ENCODE results near the gene CHRNB1.

CHRNB1 gene

DNA sequence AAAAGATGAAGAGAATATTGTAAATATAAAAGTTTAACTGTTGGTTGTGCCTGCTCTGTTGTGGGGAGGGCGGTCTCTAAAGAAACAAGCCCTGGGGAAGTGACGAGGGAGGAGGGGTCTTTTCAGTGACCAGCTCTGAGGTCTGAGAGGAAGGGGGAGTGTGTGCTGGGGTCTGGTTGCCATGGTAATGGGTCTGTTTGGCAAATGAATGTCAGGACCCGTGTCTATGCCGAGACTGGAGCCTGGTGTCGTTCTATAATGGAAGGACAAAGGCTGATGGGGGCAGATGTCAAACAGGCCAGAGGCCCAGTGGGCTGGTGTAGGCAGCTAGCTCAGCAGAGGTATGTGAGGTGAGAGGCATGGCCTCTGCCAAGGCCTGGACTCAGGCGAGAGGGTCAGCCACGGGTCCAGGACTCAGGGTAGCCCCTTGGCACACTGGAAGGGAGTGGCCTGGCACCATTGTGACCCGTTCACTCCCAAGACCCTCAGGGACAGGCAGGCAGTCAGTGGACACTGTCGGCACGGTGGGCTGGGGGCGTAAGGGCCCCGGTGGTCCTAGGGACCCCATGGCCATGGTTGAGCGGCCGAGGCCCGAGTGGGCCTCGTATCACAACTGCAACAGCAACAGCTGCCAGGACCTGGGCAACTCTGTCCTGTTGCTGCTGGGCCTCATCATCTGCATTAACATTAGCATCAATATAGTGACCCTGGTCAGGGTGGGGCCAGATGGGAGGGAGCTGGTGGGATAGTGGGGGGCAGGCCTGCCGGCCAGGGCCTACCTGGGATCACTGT is 24.8 kb upstream of the CHRNB1 start, which contains the start of gene SPEM1:
Gene SPEM1, plus strand, starts transcription at position 506 of the 792 bp plus-strand sequence. Its CDS starts 61 bp downstream, at position 567.
- TF ChIP-seq CTCF (IDR thresholded peaks at IDR 0.05; ENCODE audit: low read depth, low read length) (no peak), MYC (IDR thresholded peaks at IDR 0.05; ENCODE audit: low read depth, low read length) (no peak), MAX (IDR thresholded peaks at IDR 0.05; ENCODE audit: low read depth, low read length) (no peak), POLR2A (IDR thresholded peaks at IDR 0.05; ENCODE audit: extremely low read depth, insufficient read length) (no peak)
- DNase-seq (ENCODE audit: low read depth), result no peak
- no peak within 1 kb of the TSS for H3K4me3 ChIP-seq (ENCODE audit: low read depth, low read length)

DNA sequence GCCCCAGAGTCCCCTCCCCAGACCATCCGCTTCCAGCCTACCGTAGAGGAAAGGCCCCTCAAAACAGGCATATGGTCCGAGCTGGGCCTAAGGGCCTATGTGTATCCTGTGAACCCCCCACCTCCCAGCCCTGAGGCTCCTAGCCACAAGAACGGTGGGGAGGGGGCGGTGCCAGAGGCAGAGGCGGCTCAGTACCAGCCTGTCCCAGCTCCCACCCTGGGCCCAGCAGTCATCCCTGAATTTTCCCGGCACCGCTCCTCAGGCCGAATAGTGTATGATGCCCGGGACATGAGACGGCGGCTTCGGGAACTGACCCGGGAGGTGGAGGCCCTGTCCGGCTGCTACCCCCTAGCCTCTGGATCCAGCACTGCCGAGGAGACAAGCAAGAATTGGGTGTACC is 23.7 kb upstream of the CHRNB1 start:
- no peak for DNase-seq (ENCODE audit: low read depth)
- no peak for TF ChIP-seq CTCF (IDR thresholded peaks at IDR 0.05; ENCODE audit: low read depth, low read length)
- H3K4me3 ChIP-seq (ENCODE audit: low read depth, low read length), result no peak overlapping the region

DNA sequence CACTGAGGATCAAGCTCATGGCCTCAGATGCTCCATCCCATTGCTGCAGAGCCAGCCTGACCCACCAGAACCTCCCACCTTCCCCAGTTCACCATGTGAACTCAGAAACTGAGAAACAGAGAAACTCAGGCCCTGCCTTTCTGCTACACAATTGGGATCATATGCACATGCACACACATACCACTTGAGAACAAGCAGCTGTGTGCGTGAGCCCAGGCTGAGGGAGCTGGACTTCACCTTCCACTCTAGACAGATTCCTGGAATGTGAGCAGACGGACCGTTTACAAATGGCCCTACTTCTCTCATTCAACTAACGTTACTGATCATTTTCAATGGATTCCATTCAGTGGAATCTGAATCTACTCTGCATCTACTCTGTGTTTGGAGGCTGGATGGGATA is 21.2 kb upstream of the CHRNB1 start:
- TF ChIP-seq CTCF (IDR thresholded peaks at IDR 0.05; ENCODE audit: low read depth, low read length), result no peak
- no peak for DNase-seq (ENCODE audit: low read depth)
- no peak overlapping the region for H3K4me3 ChIP-seq (ENCODE audit: low read depth, low read length)

- TF ChIP-seq MAX (IDR thresholded peaks at IDR 0.05; ENCODE audit: low read depth, low read length) (no peak), CTCF (IDR thresholded peaks at IDR 0.05; ENCODE audit: low read depth, low read length) (no peak), MYC (IDR thresholded peaks at IDR 0.05; ENCODE audit: low read depth, low read length) (no peak), POLR2A (IDR thresholded peaks at IDR 0.05; ENCODE audit: extremely low read depth, insufficient read length) (no peak)
- no peak within 1 kb of the TSS for H3K4me3 ChIP-seq (ENCODE audit: low read depth, low read length)
- no peak for DNase-seq (ENCODE audit: low read depth)
Measured at GRCh38 chr17:7425316-7425715, 19.5 kb upstream of the CHRNB1 start, which contains the start of gene SPEM2. TSS of gene SPEM2 (plus strand) at chr17:7425616. CDS start at chr17:7425689, 73 bp downstream.

DNA sequence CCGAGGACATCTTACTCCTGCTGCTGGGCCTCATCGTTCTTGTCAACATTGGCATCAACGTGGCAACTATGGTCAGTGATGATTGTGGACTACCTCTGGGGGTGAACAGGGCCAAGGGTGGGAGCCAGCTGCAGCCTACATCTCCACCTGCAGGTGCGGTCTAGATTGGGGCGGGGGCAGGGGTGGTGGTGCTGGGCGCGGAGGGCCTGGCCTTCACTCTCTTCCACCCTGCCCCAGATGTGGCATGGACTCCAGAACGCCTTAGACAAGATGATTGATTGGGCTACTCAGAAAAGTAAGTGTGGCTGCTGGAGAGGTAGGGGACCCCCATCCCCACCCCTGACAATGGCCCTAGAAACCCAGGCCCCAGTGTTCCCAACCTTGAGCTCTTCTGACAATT is 19.1 kb upstream of the CHRNB1 start:
- DNase-seq (ENCODE audit: low read depth), result no peak
- TF ChIP-seq MYC (IDR thresholded peaks at IDR 0.05; ENCODE audit: low read depth, low read length) (no peak), MAX (IDR thresholded peaks at IDR 0.05; ENCODE audit: low read depth, low read length) (no peak), POLR2A (IDR thresholded peaks at IDR 0.05; ENCODE audit: extremely low read depth, insufficient read length) (no peak), CTCF (IDR thresholded peaks at IDR 0.05; ENCODE audit: low read depth, low read length) (no peak)
- no peak overlapping the region for H3K4me3 ChIP-seq (ENCODE audit: low read depth, low read length)
